ENCODE measurements around the gene CBX8. TPM values are rescaled to one million over a fixed set of nuclear protein-coding genes. Genes with fewer than 3 reads are reported as not detected.

Gene CBX8
- total RNA-seq, 2 experiments from 2014 or later: 7.0 to 9.4 TPM

DNA sequence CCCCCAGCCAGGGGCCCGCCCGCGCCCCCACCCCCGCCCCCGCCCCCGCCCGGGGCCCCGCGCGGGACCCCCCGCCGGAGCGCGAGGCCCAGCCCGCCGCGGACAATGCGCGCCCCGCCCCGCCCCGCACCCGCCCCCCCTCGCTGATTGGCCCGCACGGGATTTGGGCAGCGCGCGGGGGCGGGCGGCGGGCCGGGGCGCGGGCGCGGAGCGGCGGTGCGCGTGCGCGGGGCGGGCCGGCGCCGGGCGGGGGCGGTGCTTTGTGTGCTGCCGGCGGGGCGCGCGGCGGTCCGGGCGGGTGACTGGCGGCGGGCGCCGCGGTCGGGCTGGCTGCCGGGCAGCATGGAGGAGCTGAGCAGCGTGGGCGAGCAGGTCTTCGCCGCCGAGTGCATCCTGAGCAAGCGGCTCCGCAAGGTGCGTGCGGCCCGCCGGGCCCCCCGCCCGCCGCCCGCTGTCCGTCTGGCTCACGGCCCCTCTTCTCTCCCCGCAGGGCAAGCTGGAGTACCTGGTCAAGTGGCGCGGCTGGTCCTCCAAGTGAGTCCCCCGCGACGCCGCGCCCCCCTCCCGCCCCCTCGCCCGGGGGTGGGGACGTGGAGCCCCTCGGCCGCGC is 18.9 kb downstream of the CBX8 start, which contains the start of gene CBX2:
Gene CBX2 (plus strand): TSS at position 255 of the 610 bp plus-strand sequence. CDS start 88 bp downstream, at position 343.
- Mint-ChIP-seq H3K27me3 (peaks cover 52% of the 10 kb centered on the region), H3K36me3 (ENCODE audit: low read depth) (peaks cover 6% of the 10 kb centered on the region), H3K27ac (peak within 1 kb of the TSS; percentile 50), H3K4me1 (ENCODE audit: low read depth) (peaks cover 34% of the 10 kb centered on the region), H3K9me3 (no peaks in the 10 kb centered on the region), H3K4me3 (peak within 1 kb of the TSS; percentile 86)
- DNase-seq (peak; percentile 77), ATAC-seq (peak; percentile 80)
- intact Hi-C loops (cut with micrococcal nuclease): no loop called here
- TF ChIP-seq, protein P1, sequence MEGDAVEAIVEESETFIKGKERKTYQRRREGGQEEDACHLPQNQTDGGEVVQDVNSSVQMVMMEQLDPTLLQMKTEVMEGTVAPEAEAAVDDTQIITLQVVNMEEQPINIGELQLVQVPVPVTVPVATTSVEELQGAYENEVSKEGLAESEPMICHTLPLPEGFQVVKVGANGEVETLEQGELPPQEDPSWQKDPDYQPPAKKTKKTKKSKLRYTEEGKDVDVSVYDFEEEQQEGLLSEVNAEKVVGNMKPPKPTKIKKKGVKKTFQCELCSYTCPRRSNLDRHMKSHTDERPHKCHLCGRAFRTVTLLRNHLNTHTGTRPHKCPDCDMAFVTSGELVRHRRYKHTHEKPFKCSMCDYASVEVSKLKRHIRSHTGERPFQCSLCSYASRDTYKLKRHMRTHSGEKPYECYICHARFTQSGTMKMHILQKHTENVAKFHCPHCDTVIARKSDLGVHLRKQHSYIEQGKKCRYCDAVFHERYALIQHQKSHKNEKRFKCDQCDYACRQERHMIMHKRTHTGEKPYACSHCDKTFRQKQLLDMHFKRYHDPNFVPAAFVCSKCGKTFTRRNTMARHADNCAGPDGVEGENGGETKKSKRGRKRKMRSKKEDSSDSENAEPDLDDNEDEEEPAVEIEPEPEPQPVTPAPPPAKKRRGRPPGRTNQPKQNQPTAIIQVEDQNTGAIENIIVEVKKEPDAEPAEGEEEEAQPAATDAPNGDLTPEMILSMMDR (IDR thresholded peaks at IDR 0.05): no peak
- POLR2A ChIA-PET: interaction anchor here (0.7 to 1.2 kb wide), 4 partner anchors 16 to 213 kb away, joined by 3 to 4 read pairs (median 4); partner anchors contain the start of gene CBX8
- CTCF ChIA-PET: interaction anchor here (1.0 to 4.0 kb wide), 3 partner anchors 9 to 193 kb away, joined by 4 to 19 read pairs (median 6); no protein-coding TSS in a partner anchor

DNA sequence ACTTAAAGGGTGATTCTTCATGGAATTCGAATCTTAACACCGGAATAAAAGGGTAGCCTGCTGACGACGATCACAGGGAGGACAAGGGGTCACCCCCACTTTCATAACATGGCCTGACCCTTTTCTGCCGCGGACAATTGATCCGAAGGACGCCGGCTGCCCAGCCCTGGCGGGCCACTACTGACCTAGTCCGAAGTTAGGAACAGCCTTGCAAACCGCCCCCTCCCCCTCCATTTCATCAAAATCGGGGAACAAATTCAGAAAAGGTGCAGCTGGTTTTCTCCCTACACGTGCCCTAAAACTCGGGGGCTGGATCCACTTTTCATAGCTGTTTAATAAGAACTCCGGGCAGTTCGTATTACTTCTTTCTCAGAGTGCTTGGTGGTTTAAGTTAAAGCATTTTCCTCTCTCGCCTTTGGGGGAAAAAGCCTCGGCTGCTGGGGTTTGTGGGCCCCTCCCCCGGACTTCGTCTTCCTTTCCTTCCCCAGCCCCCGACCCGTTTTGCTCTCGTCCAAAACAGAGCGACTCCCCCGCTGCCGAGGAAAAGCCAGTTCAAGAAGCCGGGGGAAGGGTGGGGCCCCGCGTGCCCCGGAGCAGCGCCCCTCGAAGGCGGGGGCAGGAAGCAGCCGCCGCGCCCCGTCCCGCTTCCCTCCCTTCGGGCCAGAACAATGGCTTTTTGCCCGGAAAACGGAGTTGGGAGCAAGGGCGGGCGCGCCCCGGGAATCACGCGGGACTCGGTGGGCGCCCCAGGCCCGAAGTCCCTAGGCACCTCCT is 19.6 kb downstream of the CBX8 start:
- CTCF ChIA-PET: interaction anchor here (1.0 to 4.0 kb wide), 8 partner anchors 10 to 193 kb away, joined by 3 to 19 read pairs (median 4); no protein-coding TSS in a partner anchor
- peaks cover 3% of the 10 kb centered on the region for H3K36me3 Mint-ChIP-seq (ENCODE audit: low read depth)
- H3K9me3 Mint-ChIP-seq: no peaks in the 10 kb centered on the region
- H3K27ac Mint-ChIP-seq: no peak overlapping the region
- TF ChIP-seq, protein P1 (IDR thresholded peaks at IDR 0.05): no peak
- H3K4me3 Mint-ChIP-seq: peak overlapping the region; percentile 58
- ATAC-seq (peak; percentile 52), DNase-seq (peak; percentile 54)
- intact Hi-C loops (cut with micrococcal nuclease): no loop called here
- POLR2A ChIA-PET: interaction anchor here (0.7 to 1.0 kb wide), 3 partner anchors 19 to 49 kb away, joined by 3 to 4 read pairs (median 3); partner anchors contain the start of gene CBX8
- peaks cover 28% of the 10 kb centered on the region for H3K4me1 Mint-ChIP-seq (ENCODE audit: low read depth)
- peaks cover 46% of the 10 kb centered on the region for H3K27me3 Mint-ChIP-seq

DNA sequence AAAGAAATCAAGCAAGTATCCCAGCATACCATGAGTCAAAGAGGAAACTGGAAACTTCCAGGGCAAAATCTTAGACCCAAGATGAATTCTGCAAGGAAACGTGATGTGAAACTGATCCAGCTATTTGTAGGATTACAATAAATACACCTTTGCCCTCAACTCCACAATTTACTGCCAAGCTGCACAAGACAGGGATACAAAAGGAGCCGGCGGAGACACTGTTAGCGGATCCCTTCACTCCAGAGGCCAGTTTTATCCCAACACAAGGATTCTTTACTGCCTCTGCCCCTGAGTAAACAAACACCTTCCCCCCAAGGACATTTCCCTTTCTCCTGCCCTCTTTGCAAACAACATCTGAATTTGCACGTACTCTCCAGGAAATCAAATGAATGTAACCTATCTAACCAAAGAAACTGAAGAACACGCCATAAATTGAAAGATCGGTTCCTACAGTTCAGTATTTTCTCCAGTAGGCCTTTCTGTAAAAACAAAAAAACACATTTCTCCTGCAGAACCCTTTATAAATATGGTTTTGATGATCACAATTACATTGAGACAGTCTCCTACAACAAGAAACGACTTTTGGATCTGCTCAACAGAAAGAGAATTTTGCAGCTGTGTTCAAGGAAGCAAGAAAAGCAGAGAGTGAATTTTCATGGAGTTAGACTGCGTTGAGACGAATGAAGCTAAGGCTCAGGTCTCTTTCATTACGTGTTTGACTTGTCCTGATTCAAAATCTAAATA is 20.3 kb downstream of the CBX8 start:
- CTCF ChIA-PET: interaction anchor here (1.0 to 4.0 kb wide), 7 partner anchors 11 to 194 kb away, joined by 3 to 19 read pairs (median 4); no protein-coding TSS in a partner anchor
- no peaks in the 10 kb centered on the region for H3K36me3 Mint-ChIP-seq (ENCODE audit: low read depth)
- H3K9me3 Mint-ChIP-seq: no peaks in the 10 kb centered on the region
- DNase-seq (no peak), ATAC-seq (no peak)
- intact Hi-C loops (cut with micrococcal nuclease): no loop called here
- POLR2A ChIA-PET: interaction anchor here (0.7 to 1.0 kb wide), 3 partner anchors 20 to 49 kb away, joined by 3 to 4 read pairs (median 3); partner anchors contain the start of gene CBX8
- peaks cover 43% of the 10 kb centered on the region for H3K27me3 Mint-ChIP-seq
- H3K4me3 Mint-ChIP-seq: peak overlapping the region; percentile 58
- TF ChIP-seq, protein P1 (IDR thresholded peaks at IDR 0.05): no peak
- H3K27ac Mint-ChIP-seq: no peak overlapping the region
- peaks cover 21% of the 10 kb centered on the region for H3K4me1 Mint-ChIP-seq (ENCODE audit: low read depth)

DNA sequence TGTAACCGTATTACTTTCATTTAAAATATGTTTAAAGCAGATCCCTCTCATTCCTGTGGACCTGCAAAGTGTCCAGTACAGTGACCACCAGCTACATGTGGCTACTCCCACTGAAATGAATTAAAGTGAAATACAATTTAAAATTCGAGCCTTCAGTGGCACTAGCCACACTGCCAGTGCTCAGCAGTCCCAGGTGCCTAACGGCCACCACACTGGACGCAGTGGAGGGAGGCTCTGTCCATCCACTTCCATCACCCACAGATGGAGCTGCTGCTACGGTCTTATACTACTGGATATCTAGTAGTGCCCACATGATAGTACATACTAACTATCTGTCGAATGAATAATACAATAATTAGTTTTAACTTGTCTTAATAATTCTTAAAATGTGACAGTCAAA is 21.2 kb downstream of the CBX8 start:
- CTCF ChIA-PET: interaction anchor here (1.1 to 4.0 kb wide), 5 partner anchors 26 to 69 kb away, joined by 3 to 19 read pairs (median 4); no protein-coding TSS in a partner anchor
- Mint-ChIP-seq H3K4me1 (ENCODE audit: low read depth) (peaks cover 14% of the 10 kb centered on the region), H3K27ac (no peak overlapping the region), H3K36me3 (ENCODE audit: low read depth) (no peaks in the 10 kb centered on the region), H3K9me3 (no peaks in the 10 kb centered on the region), H3K27me3 (peaks cover 37% of the 10 kb centered on the region), H3K4me3 (no peak overlapping the region)
- POLR2A ChIA-PET: no interaction called here
- intact Hi-C loops (cut with micrococcal nuclease): no loop called here
- DNase-seq (no peak), ATAC-seq (no peak)
- TF ChIP-seq, protein P1 (IDR thresholded peaks at IDR 0.05): no peak
